ENCODE results near the gene CCDC146. TPM values are rescaled to one million over a fixed set of nuclear protein-coding genes. Genes with fewer than 3 reads are reported as not detected.
A peak's percentile ranks its signal among the peaks of the same experiment; 100 is the strongest.

The CCDC146 gene
- total and polyA plus RNA-seq, 4 donors: 1.3 to 3.9 (median 3.1) TPM

- no peak for DNase-seq (ENCODE audit: low spot score)
- Histone ChIP-seq H3K27me3 (ENCODE audit: control insufficient read depth in 4 of 4, insufficient read depth in 4 of 4, low read length in 3 of 4) (no peaks in the 10 kb centered on the region), H3K27ac (ENCODE audit: low read depth in 1 of 2, low read length in 2 of 2) (no peak overlapping the region), H3K4me1 (ENCODE audit: control insufficient read depth in 4 of 4, insufficient read depth in 4 of 4, low read length in 3 of 4) (no peaks in the 10 kb centered on the region), H3K4me3 (ENCODE audit: low read depth in 1 of 3, low read length in 3 of 3) (no peak overlapping the region), H3K9me3 (ENCODE audit: control insufficient read depth in 4 of 4, low read length in 3 of 4) (no peaks in the 10 kb centered on the region), H3K36me3 (ENCODE audit: control insufficient read depth in 4 of 4, insufficient read depth in 3 of 4, low read depth in 1 of 4, low read length in 3 of 4) (no peaks in the 10 kb centered on the region), H3K9ac (ENCODE audit: low read depth in 1 of 2, low read length in 2 of 2) (no peak overlapping the region)
- 87% methylated on average over 5 of the region's 5 CpGs for WGBS
- TF ChIP-seq RAD21 (IDR thresholded peaks at IDR 0.05) (peak in 1 of 2 donors; percentile 6), SP1 (IDR thresholded peaks at IDR 0.05) (no peak), RXRA (IDR thresholded peaks at IDR 0.05) (peak in 1 of 2 donors; percentile 34), FOXA2 (IDR thresholded peaks at IDR 0.05) (no peak), ATF3 (IDR thresholded peaks at IDR 0.05) (no peak), NR2F2 (IDR thresholded peaks at IDR 0.05) (no peak), ZBTB33 (IDR thresholded peaks at IDR 0.05) (no peak)
These were observed 216.6 kb downstream of the CCDC146 start for GRCh38 chr7:77338883-77339629.

- no peaks in the 10 kb centered on the region for H3K9me3 ChIP-seq (ENCODE audit: control insufficient read depth in 4 of 4, low read length in 3 of 4)
- no peaks in the 10 kb centered on the region for H3K36me3 ChIP-seq (ENCODE audit: control insufficient read depth in 4 of 4, insufficient read depth in 3 of 4, low read depth in 1 of 4, low read length in 3 of 4)
- H3K27ac ChIP-seq (ENCODE audit: low read depth in 1 of 2, low read length in 2 of 2): no peak overlapping the region
- no peaks in the 10 kb centered on the region for H3K27me3 ChIP-seq (ENCODE audit: control insufficient read depth in 4 of 4, insufficient read depth in 4 of 4, low read length in 3 of 4)
- no peaks in the 10 kb centered on the region for H3K4me1 ChIP-seq (ENCODE audit: control insufficient read depth in 4 of 4, insufficient read depth in 4 of 4, low read length in 3 of 4)
- no peak overlapping the region for H3K9ac ChIP-seq (ENCODE audit: low read depth in 1 of 2, low read length in 2 of 2)
- 86% methylated on average over 5 of the region's 5 CpGs for WGBS
- H3K4me3 ChIP-seq (ENCODE audit: low read depth in 1 of 3, low read length in 3 of 3): no peak overlapping the region
- no peak for DNase-seq (ENCODE audit: low spot score)
- TF ChIP-seq ZBTB33 (IDR thresholded peaks at IDR 0.05): no peak
- no peak for TF ChIP-seq RXRA (IDR thresholded peaks at IDR 0.05)
- TF ChIP-seq MAX (IDR thresholded peaks at IDR 0.05): no peak
- TF ChIP-seq REST (IDR thresholded peaks at IDR 0.05): no peak
- TF ChIP-seq NR2F2 (IDR thresholded peaks at IDR 0.05): no peak
- no peak for TF ChIP-seq TAF1 (conservative IDR thresholded peaks at IDR 0.05)
- TF ChIP-seq ATF3 (IDR thresholded peaks at IDR 0.05): no peak
- TF ChIP-seq JUND (IDR thresholded peaks at IDR 0.05): no peak
- no peak for TF ChIP-seq RAD21 (IDR thresholded peaks at IDR 0.05)
- TF ChIP-seq SP1 (IDR thresholded peaks at IDR 0.05): no peak
- no peak for TF ChIP-seq GABPA (IDR thresholded peaks at IDR 0.05 in 1 of 2, conservative IDR thresholded peaks at IDR 0.05 in 1 of 2)
- TF ChIP-seq FOXA1 (IDR thresholded peaks at IDR 0.05): no peak
- no peak for TF ChIP-seq EGR1 (IDR thresholded peaks at IDR 0.05; ENCODE audit: low read depth in 2 of 2)
- no peak for TF ChIP-seq CTCF (IDR thresholded peaks at IDR 0.05; ENCODE audit: low read depth, low read length, missing input control)
- no peak for TF ChIP-seq HNF4G (IDR thresholded peaks at IDR 0.05)
- no peak for TF ChIP-seq YY1 (IDR thresholded peaks at IDR 0.05)
These were observed 217.3 kb downstream of the CCDC146 start for GRCh38 chr7:77339726-77340125.
